ENCODE measurements around the gene ZNF112.

The ZNF112 gene

GRCh38 chr19:44280916-44281315, 75.6 kb downstream of the ZNF112 start:
- no peak for DNase-seq

GRCh38 chr19:44278181-44278690, 78.2 kb downstream of the ZNF112 start:
- no peak for DNase-seq

- no peak for DNase-seq
Observed at GRCh38 chr19:44277331-44277730, 79.1 kb downstream of the ZNF112 start.
